OCI-LY1 (cell line): ENCODE data around the gene ERGIC1.

Source experiments
- EZH2 ChIP-seq: fragments of 200-600 bp; sonication (generic), shearing (Covaris generic); IDR thresholded peaks from 2 replicates; pipeline ENCODE4 v1.8.0; 2017; ENCODE audit warnings: borderline replicate concordance, mixed run types, mild to moderate bottlenecking, antibody characterized with exemption, low read length, moderate library complexity, mixed read lengths
- TF ChIP-seq, protein P1 (sequence below): fragments of 200-600 bp; sonication (generic), shearing (Covaris generic); IDR thresholded peaks from 2 replicates; pipeline ENCODE4 v1.5.1; 2017; ENCODE audit warnings: mild to moderate bottlenecking, antibody characterized with exemption, low read length, moderate library complexity, mixed read lengths

DNA sequence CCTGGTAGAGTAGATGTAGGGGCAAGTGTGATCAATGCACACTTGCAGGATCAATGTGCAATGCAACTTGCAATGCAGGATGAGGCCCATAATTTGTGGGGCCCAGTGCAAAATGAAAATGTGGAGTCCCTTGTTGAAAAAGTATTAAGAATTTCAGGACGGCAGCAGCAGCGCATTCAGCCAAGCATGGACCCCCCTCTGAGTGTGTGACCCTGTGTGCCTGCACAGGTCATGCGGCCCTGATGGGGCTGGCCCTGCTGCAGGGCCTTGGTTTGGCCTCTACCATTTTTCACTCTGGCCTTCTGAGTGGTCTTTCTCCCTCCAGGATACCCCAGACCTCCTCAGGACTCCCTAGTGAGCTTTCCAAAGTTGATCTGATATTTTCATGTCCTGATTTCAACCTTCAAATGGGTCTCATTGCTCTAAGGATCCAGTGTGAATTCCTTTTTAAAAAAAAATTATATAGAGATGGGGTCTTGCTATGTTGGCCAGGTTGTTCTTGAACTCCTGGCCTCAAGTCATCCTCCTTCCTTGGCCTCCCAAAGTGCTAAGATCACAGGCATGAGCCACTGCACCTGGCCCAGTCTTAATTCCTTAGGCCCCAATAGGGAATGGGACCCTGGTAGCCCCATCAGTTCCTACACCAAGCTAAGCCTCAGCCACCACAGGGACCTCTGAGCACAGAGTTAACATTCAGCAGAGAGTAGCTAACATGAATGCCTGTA lies 4.3 kb downstream of the ERGIC1 start:
- TF ChIP-seq, protein P1, sequence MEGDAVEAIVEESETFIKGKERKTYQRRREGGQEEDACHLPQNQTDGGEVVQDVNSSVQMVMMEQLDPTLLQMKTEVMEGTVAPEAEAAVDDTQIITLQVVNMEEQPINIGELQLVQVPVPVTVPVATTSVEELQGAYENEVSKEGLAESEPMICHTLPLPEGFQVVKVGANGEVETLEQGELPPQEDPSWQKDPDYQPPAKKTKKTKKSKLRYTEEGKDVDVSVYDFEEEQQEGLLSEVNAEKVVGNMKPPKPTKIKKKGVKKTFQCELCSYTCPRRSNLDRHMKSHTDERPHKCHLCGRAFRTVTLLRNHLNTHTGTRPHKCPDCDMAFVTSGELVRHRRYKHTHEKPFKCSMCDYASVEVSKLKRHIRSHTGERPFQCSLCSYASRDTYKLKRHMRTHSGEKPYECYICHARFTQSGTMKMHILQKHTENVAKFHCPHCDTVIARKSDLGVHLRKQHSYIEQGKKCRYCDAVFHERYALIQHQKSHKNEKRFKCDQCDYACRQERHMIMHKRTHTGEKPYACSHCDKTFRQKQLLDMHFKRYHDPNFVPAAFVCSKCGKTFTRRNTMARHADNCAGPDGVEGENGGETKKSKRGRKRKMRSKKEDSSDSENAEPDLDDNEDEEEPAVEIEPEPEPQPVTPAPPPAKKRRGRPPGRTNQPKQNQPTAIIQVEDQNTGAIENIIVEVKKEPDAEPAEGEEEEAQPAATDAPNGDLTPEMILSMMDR: no peak
- TF ChIP-seq EZH2: no peak
